Subcutaneous abdominal adipose tissue (tissue), 5 donors: Measurements from ENCODE around the gene ADGRF1.

Experiments used
- H3K27ac ChIP-seq: one replicate; pipeline ENCODE4 v1.7.0; 2013; ENCODE audit warnings: low read depth, mild to moderate bottlenecking, inconsistent platforms, low read length, moderate library complexity
- H3K27me3 ChIP-seq, 5 donors: one replicate each; pipeline ENCODE4 v1.7.0; 2013; ENCODE audit warnings: low read length in 5 of 5, inconsistent platforms in 1 of 5; ENCODE audit not compliant: control insufficient read depth in 5 of 5, insufficient read depth in 4 of 5
- H3K36me3 ChIP-seq, 5 donors: one replicate each; pipeline ENCODE4 v1.7.0; 2013; ENCODE audit warnings: low read length in 5 of 5; ENCODE audit not compliant: control insufficient read depth in 5 of 5, insufficient read depth in 5 of 5
- H3K4me1 ChIP-seq, 5 donors: one replicate each; pipeline ENCODE4 v1.7.0; 2013; ENCODE audit warnings: low read length in 5 of 5, mild to moderate bottlenecking in 3 of 5, moderate library complexity in 1 of 5; ENCODE audit not compliant: control insufficient read depth in 5 of 5, insufficient read depth in 5 of 5
- H3K4me3 ChIP-seq, 5 donors: one replicate each; pipeline ENCODE4 v1.7.0; 2013; ENCODE audit warnings: low read length in 5 of 5, low read depth in 1 of 5
- H3K9ac ChIP-seq, 5 donors: one replicate each; pipeline ENCODE4 v1.7.0; 2013; ENCODE audit warnings: low read length in 5 of 5, mild to moderate bottlenecking in 4 of 5, moderate library complexity in 3 of 5
- H3K9me3 ChIP-seq, 5 donors: one replicate each; pipeline ENCODE4 v1.7.0; 2013; ENCODE audit warnings: low read length in 5 of 5; ENCODE audit not compliant: control insufficient read depth in 5 of 5
- donor health status: healthy.
- donor health status: healthy.
- donor health status: healthy.
- donor health status: healthy.
- donor health status: healthy.

ADGRF1 gene

DNA sequence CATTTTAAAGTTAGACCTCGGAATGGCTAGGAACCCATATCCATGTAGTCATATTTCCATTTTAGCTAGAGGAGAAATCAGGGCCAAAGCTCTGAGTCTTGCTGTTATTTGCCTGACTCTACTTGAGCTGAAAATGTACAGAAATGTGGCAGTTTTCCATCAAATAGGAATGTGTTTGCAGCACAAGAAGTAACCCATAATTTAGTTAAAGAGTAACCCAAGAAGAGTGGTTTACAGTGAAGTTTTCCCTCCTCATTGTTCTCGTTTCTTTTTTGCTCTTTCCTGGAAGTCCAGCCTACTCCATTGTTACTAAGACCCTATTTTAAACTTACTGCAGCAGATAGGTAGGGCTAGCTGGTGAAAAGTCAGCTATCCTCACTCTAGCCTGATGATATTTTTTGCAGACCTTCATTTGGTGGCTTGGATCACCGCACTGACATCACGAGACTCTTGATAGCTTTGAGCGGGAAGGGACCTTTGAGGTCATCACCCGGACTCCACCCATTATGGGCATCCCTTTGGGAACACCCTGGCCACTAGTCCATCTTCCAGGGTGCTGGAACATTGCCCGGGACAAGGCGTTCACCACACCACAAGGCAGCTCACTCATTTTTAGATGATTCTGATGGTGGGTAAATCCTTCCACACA, 92.4 kb downstream of the ADGRF1 start:
- Histone ChIP-seq H3K36me3 (no peaks in the 10 kb centered on the region), H3K27me3 (no peaks in the 10 kb centered on the region), H3K9me3 (no peaks in the 10 kb centered on the region), H3K27ac (peak overlapping the region; percentile 85), H3K9ac (peak overlapping the region in 1 of 5 donors; percentile 57), H3K4me1 (peaks cover 0 to 59% (median 5%) of the 10 kb centered on the region in 5 donors), H3K4me3 (no peak overlapping the region)

DNA sequence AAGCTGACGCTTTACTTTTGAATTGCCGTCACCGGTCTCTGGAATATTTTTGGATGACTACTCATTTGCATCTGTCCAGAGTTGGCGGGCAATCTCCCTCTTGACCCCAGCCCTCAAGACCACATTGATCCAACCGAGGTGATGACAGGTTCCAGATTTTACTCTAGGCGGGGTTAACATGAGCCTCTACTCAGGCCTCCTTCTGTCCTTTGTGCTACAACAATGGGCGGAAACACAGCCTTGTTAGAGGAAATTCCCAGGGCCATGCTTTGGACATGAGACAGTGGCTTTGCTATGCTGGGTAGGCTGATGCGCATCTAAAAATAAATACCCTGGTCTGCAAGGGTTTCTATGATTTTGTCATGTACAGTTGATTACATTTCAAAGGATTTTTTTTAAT, 93.4 kb downstream of the ADGRF1 start:
- H3K9ac ChIP-seq: peak overlapping the region in 1 of 5 donors; percentile 25
- H3K27ac ChIP-seq: peak overlapping the region; percentile 85
- H3K4me1 ChIP-seq: peaks cover 0 to 59% (median 5%) of the 10 kb centered on the region in 5 donors
- H3K36me3 ChIP-seq: no peaks in the 10 kb centered on the region
- H3K9me3 ChIP-seq: no peaks in the 10 kb centered on the region
- H3K27me3 ChIP-seq: no peaks in the 10 kb centered on the region
- H3K4me3 ChIP-seq: no peak overlapping the region
